NCI-H526 treated with DMSO at 0.1 percent for 48 hours (cell line): ENCODE data around the gene NIT1.

Experiments
- DNase-seq: peaks from one replicate; lab custom pipeline; 2025; lab: John Stamatoyannopoulos, UW

Gene NIT1, protein sequence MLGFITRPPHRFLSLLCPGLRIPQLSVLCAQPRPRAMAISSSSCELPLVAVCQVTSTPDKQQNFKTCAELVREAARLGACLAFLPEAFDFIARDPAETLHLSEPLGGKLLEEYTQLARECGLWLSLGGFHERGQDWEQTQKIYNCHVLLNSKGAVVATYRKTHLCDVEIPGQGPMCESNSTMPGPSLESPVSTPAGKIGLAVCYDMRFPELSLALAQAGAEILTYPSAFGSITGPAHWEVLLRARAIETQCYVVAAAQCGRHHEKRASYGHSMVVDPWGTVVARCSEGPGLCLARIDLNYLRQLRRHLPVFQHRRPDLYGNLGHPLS

DNA sequence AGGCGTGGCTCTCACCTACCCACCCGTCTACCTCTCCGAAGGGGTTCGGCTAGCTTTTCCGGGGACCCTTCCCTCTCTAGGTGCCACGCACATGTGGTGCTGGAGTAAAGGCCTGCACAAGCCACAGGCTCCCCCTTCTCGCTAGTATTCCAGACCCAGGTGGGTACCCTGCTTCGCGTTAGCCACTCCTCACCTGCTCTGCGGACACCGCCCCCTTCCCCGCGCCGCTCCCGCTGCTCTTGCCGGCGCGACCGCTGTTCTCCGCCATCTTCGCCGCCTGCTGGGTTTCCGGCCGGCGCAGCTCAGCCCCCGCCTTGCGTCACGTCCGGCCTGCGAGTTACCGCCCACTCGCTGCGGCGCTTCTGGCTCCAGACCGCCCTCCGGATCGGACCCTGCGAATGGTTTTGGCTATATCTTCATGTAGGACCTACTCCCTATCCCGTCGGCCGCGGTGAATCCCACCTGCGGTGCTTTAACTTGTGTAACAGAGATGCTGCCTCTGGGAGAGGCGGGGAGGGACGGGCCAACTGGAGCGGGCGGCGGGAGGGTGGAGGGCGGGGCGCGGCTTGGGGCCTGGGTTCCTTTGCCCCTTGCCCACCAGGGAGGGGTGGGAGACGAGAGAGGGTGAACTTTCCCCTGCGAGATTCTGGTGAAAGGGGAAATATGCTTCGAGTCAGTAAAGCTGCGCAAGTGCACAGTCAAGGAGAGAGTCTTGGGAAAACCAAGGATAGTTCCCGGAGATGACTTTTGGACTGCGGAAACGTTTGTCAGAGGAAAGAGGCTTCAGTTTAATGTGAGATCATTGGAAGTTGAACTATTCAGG, at the start of gene NIT1, which contains the start of gene PFDN2:
NIT1 (plus strand) TSS at position 347 of the 823 bp plus-strand sequence; CDS start at position 419, 72 bp downstream.
PFDN2 (minus strand) TSS at position 279 of the 823 bp plus-strand sequence; CDS start at position 268, 11 bp downstream.
- DNase-seq = peak; percentile 88

DNA sequence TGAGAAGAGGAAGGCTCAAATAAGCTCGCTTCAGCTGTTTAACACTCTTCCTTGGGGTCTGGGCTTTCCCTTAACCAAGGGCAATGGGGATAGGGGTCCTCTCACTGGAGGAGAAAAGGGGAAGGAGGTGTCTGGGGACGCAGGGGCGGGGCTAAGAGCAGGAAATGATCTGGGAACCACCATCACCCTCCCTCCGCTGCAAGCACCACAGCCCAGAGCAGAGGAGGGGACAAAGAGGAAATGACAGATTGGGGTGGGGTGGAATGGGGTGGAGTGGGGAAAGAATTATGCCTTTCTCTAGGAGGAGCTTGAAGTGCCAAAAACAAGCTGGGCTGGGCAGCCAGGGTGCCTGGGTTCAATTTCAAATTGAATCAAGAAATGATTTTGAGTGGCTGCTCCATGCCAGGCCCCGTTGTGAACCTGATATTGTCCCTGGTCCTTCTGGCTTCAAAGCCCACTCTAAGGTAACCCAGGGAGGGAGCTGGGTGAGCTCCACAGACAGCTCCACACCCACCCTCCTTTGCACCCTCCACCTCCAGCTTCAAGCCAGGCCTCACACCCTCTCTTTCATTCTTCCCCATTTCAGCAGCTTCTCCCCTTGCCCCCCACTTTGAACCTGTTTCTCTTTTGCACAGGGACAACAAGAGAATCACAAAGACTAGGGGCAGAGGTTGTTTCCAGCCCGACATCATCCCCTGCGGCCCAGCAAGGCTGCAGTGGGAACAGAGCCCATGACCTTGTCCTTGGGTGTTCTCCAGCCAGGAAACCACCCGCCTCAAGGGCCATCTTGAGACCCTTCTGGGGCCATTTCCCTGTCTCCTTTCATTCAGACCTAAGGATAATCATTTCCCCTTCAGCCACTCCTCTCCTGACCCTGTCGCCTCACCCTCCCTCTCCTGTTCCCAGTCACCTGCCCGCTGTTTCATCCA, 49.3 kb upstream of the NIT1 start:
- no peak for DNase-seq

DNA sequence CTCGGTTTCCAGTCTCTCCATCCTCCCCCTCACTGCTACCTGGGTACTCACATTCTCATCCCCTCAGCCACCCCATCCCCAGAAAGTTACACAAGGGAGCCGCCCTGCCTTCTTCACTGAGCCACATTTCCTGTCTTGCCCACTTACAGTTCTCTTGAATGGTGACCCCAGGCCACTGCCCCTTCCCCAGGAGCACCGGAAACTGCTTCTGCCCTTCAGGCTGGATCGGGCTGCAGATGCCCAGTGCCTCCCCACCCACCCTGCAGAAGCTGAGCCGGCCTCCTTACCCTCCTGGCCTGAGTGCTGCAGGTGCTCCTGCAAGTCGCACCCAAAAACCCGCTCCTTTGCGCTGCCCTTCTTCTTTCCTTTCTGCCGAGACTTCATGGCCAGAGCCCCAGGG, 48.7 kb upstream of the NIT1 start:
- DNase-seq = no peak

DNA sequence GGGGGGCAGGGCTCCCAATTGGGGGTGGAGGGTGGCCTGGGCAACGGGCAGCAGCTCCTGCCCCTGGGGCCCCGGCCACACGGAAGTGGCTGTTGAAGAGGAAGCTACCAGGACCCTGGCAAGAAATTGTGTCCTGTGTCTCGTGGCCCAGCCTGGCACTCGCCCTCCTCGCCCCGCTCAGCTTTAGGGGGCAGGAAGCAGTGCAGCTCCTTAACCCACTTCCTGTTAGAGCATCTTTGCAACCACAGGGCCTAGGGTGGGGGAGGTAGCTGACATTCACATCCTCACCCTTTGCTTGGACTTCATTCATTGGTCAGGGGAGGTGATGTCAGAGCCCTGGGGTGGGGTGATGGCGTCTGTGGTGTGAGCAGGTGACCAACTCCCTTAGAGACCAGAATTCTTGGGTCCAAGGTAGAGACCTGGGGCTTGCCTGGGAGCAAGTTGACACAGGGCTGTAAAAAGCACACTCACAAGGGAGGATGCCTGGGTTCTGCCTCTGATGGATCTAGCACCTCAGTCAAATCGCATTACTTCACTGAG, 48.1 kb upstream of the NIT1 start, which contains the start of gene ARHGAP30:
ARHGAP30 (minus strand) TSS at position 161 of the 540 bp plus-strand sequence. CDS start 267 bp downstream, outside the sequence.
- DNase-seq = no peak

DNA sequence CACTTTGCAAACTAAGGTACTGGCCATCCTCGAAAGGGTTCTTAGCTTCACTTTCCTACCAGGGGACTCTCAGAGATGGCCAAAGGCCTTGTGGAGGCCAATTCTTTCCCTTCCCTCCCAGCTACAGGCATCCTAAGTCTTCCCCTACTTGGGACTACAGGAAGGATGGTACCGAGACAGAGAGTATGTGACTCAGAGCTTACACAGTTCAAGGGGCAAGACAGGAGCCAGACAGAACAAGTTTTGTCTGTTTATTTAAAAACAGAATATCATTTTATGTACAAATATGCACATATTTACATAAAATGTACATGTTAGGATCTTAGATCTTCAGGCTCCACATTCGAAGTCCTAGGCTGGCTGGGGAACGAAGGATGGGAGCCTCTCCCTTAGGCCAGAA, 47.1 kb upstream of the NIT1 start:
- no peak for DNase-seq

DNA sequence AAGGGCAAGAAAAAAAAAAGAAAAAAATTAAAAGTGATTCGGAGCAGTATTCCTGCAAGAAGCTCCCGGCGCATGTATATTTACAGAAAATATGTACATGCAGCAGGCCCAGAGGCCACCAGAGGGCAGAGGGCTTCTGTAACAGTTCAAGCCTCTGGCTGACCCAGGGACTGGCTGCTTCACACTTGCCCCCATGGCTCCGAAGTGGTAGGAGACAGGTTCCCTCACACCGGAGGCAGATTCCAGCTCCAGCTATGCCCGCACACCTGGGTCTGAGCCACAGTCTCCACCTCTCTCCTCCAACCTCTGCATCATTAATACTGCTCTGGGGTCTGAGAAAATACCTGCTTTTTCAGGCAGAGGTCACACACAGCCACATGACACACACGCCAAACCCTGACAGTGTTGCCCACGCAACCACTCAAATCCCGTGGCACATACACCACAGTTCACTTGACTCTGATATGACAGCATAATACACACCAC, 46.0 kb upstream of the NIT1 start:
- DNase-seq = peak; percentile 14

DNA sequence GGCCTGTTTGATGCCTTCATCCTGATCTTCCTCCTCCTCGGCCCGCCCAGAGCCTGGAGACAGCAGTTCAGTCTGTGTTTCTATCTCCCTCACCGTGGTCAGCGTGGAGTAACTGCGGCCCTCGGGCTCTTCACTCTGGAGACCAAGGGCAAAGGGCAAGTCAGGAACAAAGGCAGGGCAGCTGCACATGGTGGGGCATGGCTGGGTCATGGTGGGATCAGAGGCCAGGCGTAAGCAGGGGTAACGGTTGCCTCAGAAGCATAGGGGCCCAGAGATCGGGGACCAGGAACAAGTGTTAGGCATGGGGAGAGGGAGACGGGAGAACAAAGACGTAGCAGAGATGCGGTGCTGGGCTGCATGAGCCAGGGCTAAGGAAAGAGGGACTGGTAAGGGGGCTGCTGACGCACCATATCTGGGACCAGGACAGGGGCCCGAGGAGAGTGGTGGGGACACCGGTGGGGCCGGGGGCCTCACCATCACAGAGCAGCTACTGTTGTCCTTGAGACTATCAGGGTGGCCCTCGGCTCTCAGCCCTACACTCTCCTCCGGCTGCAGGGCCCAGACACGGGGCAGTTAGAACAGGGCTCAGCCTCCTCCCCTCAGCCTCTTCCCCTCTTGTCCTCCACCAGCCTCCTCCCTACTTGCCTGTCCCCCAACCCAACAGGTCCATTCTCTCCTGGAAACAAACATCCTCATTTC, 45.0 kb upstream of the NIT1 start:
- no peak for DNase-seq

DNA sequence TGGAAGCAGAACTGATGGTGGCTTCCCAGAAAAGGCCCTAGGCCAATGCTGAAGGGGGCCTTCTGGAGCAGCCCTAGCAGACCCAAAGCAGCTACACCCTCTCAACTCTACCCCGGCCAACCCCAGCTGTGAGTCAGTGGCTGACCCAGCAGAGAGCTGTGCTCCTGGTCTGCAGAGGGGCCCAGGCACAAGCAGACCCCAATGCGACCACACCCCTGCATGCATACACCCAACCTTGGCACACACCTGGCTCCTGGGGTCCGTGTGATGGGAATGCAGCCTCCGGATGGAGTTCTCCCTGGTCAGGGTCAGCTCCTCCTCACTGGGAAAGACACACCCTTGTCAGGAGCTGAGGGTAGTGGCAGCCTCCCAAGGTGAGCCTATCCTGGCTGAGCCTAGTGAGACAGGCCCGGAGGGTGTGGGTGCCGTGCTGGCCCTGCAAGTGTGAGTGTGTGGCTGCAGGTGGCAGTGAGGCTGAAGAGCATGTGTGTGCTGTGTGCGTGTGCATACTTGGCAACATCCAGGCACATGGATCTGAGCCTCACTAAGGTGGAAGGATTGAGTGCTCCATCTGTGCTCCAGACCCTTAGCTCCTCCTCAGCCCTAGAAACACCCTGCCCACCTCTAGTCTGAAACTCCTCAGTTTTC, 44.3 kb upstream of the NIT1 start:
- no peak for DNase-seq

DNA sequence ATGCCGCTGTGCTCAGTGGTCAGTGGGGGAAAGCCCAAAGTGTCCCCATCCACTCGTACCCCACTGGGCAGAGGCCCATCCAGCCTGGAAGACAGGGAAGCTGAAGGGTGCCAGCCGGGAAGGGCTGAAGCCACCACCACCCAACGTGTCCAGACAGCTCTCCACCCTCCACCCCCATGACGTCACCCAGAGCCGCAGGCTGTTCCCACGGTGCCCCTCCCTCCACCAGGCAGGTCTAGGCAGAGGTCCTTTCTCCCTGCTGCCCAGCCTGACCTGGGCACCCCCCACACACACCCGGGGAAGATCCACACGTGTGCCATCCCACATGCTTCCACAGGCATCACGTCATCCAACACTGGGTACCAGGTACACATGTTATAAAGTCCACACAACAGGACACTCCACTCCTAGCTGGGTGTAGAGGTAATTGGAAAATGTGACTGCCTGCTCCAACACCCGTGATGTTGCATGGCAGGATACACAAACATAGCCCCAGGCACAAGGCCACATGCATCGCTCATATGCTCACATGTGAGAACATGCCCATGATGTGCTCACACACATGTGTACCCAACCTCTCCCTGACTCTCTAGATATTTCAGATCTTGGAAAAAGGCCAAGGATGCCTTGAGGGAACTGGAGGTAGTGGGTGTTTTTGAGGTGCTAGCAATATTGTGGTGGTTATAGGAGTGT, 43.1 kb upstream of the NIT1 start:
- no peak for DNase-seq

DNA sequence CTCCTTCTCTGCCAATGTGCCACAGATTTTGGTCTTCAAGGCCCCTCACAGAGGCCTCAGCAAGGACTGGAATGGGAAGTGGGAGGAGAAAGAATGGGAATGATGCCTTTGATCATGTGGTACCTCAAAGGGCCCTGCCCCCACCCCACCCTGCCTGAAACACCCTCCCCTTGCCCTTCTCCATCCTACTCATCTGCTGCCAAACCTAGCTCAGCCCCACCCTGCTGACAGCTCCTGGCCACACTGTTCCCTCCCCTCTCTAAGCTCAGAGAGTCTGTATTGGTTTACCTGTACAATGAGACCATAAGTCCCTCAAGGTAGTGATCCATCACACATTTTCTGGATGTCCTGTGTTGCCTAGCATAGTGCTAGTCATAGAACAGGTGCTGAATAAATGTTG, 41.5 kb upstream of the NIT1 start:
- no peak for DNase-seq

DNA sequence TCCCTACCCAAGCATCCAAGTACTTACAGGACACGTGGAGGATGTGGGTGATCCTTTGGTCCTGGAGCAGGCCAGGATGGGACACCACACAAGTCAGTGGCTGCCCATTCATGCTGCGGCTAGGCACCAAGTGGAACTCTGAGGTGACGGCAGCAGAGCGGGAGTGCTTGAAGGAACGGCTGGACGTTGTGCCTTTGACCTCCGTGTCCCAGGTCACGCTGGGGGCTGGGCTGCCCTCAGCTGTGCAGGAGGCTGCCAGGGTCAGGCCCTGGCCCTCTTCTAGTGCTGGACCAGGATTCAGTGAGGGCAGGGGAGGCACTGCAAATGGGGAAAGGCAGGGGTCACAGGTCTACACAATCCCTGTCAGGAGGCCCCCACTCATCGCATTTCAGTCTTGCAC, 40.5 kb upstream of the NIT1 start:
- DNase-seq = no peak

DNA sequence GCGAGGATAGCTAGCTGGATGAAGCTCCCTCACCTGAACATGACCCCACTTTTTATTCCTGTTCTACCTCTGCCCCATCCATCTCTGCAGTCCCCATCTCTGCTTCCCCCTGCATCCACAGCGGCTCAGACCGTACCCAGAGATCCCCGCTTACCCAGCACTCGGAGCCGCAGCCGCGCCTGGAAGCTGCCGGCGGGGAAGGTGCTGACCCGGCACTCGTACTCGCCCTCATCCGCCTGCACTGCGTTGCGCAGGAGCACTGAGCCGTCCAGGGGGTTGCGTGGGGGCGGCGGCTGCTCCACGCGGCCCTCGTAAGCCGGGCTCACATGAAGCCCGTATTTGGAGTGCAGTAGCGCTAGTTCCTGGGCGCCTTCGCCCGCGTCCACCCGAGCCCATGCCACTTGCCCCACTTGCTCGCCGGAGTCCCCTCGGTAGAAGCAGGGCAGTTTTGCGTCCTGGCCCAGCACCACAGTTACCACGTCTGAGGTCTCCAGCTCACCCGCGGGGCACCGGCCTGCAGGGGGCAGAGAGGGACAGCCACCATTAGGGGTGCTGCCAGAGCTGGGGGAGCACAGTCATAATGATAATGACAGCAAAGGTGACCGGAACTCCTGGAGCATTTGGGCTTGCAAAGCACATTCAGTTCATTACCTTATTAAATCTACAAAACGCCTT, 38.3 kb upstream of the NIT1 start:
- no peak for DNase-seq

DNA sequence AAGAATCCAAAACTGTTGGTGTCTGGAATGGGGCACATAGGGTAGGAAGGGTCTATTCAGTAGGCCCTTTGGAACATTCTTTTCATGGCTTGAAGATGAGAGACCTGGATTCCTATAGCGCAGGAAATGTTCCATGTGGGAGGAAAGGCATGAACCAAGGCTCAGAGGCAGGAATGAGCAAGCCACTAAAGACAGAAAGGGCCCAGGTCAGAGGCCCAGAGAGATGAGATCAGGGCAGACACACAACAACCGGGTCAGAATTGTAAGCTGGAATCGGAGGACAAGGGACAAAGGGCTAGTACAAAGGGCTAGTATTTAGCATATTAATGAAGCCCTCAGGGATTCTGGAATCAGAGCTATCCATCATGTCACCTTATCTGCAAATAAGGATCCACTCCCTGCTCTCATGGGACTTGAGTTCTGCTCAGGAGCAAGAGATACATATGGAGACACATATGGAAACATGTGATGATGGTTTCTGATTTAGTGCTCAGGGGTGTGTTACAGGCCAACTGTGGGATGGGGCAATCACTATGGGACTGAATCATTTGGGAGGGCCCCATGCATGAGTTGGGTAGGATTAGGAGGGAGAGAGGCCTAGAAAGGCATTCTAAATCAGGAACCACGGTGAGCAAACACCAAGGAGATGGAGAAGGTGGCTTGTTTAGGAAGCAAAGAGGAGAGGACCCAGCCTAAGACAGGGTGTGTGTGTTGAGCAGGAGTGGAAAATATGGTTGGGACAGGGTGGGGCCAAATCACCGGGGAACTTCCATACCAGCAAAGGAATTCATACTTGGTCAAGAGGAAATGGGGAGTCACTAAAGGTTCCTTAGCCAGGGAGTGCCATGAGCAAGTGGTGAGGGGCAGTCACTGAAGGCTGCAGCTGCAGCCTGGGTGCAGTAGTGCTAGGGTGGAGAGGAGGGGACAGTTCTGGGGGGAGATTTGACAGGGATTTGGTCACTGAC, 37.2 kb upstream of the NIT1 start:
- no peak for DNase-seq

DNA sequence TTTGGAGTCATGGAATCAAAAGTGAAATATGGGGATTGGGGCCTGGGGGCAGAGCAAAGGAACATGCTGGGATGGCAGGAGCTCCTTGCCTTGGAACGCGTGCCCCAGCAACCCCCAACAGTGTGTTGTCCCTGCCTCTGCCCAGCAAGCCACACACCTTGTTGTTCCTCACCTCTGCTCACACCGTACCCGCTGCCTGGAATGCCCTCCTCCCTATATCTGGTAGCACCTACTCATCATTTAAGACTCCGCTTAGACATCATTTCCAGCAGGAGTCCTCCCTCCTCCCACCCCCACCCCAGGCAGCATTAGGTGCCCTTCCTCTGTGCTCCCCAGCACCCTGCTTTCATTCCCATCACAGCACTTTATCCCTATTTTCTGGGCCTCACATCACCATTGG, 36.4 kb upstream of the NIT1 start:
- DNase-seq = no peak

DNA sequence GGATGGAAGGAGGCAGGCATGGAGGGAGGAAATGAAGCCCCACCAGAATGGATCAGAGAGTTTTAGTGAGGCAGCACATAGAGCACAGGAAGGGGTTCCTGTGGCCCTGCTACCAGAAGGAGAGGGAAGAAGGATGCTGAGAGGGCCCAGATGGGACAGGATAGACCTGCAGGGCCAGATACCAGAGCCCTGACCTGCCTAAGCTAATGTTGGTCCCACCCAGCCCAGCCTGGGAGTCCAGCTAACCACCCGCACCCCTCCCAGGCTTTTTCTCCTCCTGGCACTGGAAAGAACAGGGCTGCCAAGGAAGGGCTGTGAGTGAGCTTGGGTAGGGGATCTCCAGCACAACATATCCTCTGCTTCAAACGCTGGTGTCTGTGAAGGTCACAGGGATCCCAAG, 35.4 kb upstream of the NIT1 start:
- no peak for DNase-seq

DNA sequence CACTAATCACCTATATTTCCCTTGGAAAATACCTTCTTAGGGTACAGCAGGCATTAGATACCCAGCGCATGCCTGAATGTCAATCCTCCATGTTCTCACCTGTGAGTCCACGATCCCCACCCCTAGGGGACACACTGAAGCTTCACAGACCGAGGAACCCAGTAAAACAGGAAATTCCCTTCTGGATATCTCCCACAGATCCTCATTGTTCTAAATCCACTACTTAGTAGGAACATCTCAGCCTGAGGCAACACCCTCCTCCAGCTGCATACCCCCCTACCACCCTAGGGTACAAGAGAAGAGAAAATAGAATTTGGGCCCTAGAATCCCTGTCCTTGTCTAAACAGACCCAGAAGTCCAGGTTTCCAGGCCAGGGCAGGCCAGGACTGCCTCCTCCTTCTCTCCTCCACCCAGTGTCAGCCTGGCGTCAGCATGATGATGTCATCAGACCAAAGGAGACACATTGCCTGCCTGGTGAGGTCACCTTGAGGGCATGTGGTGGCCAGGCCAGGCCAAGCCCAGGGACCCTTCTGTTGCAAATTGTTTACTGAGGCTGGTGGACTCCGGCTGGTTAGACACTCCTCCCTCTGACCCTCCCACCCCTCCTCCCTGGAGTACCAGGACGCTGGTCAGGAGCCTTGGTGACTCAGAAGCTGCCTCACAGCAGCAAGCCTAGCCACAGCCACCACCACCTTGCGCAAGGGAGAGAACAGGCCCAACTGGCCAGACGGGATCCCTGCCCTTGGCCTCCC, 34.7 kb upstream of the NIT1 start:
- no peak for DNase-seq
